OCI-LY7 (cell line): Measurements from ENCODE around the gene RIPOR1. TPM values are rescaled to one million over a fixed set of nuclear protein-coding genes. Genes with fewer than 3 reads are reported as not detected.

Experiments
- BruUV-seq: library from RNA; stranded (reverse); fragments of 400-500 nt; replicated peaks from 2 replicates; lab custom pipeline; 2021; lab: Mats Ljungman, UMichigan
- CTCF ChIA-PET: fragments of 300-600 bp; sonication (Branson Sonifier 250); formaldehyde crosslinking; loops from one replicate; lab custom pipeline; 2022; ENCODE audit warnings: antibody characterized with exemption; ENCODE audit not compliant: unreplicated experiment; lab: Charles Lee
- POLR2A ChIA-PET: fragments of 300-600 bp; sonication (Branson Sonifier 250); formaldehyde crosslinking; loops from one replicate; lab custom pipeline; 2022; ENCODE audit warnings: antibody characterized with exemption; lab: Charles Lee
- DNase-seq: peaks from one replicate; pipeline ENCODE4 v3.0.0-alpha.2; 2015; ENCODE audit warnings: low spot score
- H2AFZ ChIP-seq: fragments of 200-600 bp; sonication (generic), shearing (Covaris generic); 2 replicates; pipeline ENCODE4 v1.6.1; 2014; ENCODE audit warnings: mild to moderate bottlenecking, antibody characterized with exemption, low read length, moderate library complexity
- H3K27ac ChIP-seq: fragments of 200-600 bp; sonication (generic); 2 replicates; pipeline ENCODE4 v1.5.1; 2014; ENCODE audit warnings: mixed run types, low read depth, mild to moderate bottlenecking, moderate library complexity, low read length, inconsistent platforms; ENCODE audit not compliant: poor library complexity, severe bottlenecking
- H3K36me3 ChIP-seq: fragments of 200-600 bp; sonication (generic); 2 replicates; pipeline ENCODE4 v1.6.1; 2014; ENCODE audit warnings: mild to moderate bottlenecking, antibody characterized with exemption, low read length, moderate library complexity, mixed read lengths; ENCODE audit not compliant: insufficient read depth
- H3K4me1 ChIP-seq: fragments of 200-600 bp; sonication (generic); 2 replicates; pipeline ENCODE4 v1.5.1; 2014; ENCODE audit warnings: mild to moderate bottlenecking, low read length; ENCODE audit not compliant: insufficient read depth, poor library complexity, severe bottlenecking
- H3K4me2 ChIP-seq: fragments of 200-600 bp; sonication (generic); 2 replicates; pipeline ENCODE4 v1.6.1; 2014; ENCODE audit warnings: mild to moderate bottlenecking, low read length
- H3K4me3 ChIP-seq: fragments of 200-600 bp; sonication (generic); 2 replicates; pipeline ENCODE4 v1.5.1; 2014; ENCODE audit warnings: mild to moderate bottlenecking, low read depth, low read length; ENCODE audit not compliant: poor library complexity, severe bottlenecking
- H3K79me2 ChIP-seq: fragments of 200-600 bp; sonication (generic); 2 replicates; pipeline ENCODE4 v1.6.1; 2016; ENCODE audit warnings: low read depth, mild to moderate bottlenecking, low read length, moderate library complexity, mixed read lengths; ENCODE audit not compliant: insufficient read depth
- H3K9me2 ChIP-seq: fragments of 200-600 bp; sonication (generic); 2 replicates; pipeline ENCODE4 v1.6.1; 2016; ENCODE audit warnings: mild to moderate bottlenecking, low read length, mixed read lengths; ENCODE audit not compliant: insufficient read depth
- H3K9me3 ChIP-seq: fragments of 200-600 bp; sonication (generic); 2 replicates; pipeline ENCODE4 v1.6.1; 2014; ENCODE audit warnings: mild to moderate bottlenecking, mixed run types, low read length, mixed read lengths
- H4K20me1 ChIP-seq: fragments of 200-600 bp; sonication (generic); 2 replicates; pipeline ENCODE4 v1.6.1; 2014; ENCODE audit warnings: mild to moderate bottlenecking, antibody characterized with exemption, low read length, moderate library complexity, mixed read lengths; ENCODE audit not compliant: insufficient read depth
- EZH2phosphoT487 ChIP-seq: fragments of 200-600 bp; sonication (generic); IDR thresholded peaks from 2 replicates; pipeline ENCODE4 v1.6.1; 2018; ENCODE audit warnings: low read depth, borderline replicate concordance, mild to moderate bottlenecking, mixed run types, antibody characterized with exemption, low read length, moderate library complexity, mixed read lengths
- intact Hi-C: fragments of 100-400 bp; cut with micrococcal nuclease; formaldehyde crosslinking; loops from one replicate; pipeline ENCODE4 v1.10.0; 2022; ENCODE audit not compliant: unreplicated experiment
- total RNA-seq, 2 experiments: library from RNA; depleted of rRNA in 1 of 2; stranded (reverse); fragments of >200 nt in 1 of 2; shearing (Covaris generic) in 1 of 2; gene quantifications; 2 replicates each; pipeline ENCODE4 v1.2.3, GENCODE V29; 2014 to 2022
- TF ChIP-seq, protein P1 (sequence below): fragments of 200-600 bp; sonication (generic); conservative IDR thresholded peaks from 2 replicates; pipeline ENCODE4 v1.5.1; 2014; ENCODE audit warnings: mild to moderate bottlenecking, antibody characterized with exemption, low read length, moderate library complexity, mixed read lengths

The RIPOR1 gene
- total RNA-seq, 2 experiments from 2014 or later = 9.7 to 40.2 TPM

DNA sequence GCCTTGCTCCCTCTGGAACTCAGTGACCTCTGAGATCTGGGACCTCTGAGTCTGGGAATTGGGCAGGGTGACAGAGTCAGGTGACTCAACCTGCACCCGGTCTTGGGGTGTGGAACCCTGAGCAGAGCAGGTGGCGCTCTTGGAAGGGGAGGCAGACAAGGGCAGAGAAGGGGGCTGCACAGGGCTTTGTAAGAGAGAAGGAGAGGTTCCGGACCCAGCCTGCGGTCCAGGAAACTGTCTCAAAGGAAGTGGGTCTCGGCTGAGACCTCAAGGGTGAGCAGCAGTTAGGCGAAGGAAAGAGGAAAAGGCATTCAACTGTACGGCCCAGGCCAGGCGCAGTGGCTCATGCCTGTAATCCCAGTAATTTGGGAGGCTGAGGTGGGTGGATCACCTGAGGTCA lies 10.0 kb upstream of the RIPOR1 start:
- Histone ChIP-seq H3K9me3 (no peaks in the 10 kb centered on the region), H3K27ac (peak overlapping the region; percentile 91), H2AFZ (peak overlapping the region; percentile 12; the same call in 1 of the 2 replicates), H3K4me3 (peak overlapping the region; percentile 61), H3K9me2 (no peaks in the 10 kb centered on the region), H3K79me2 (no peaks in the 10 kb centered on the region), H3K36me3 (no peaks in the 10 kb centered on the region), H4K20me1 (no peaks in the 10 kb centered on the region), H3K4me1 (peaks cover 74% of the 10 kb centered on the region), H3K4me2 (peak overlapping the region; percentile 85)
- POLR2A ChIA-PET = interaction anchor here (0.7 kb wide), 1 partner anchor 480 kb away, joined by 3 read pairs; no protein-coding TSS in a partner anchor
- no peak for TF ChIP-seq EZH2phosphoT487
- TF ChIP-seq, protein P1, sequence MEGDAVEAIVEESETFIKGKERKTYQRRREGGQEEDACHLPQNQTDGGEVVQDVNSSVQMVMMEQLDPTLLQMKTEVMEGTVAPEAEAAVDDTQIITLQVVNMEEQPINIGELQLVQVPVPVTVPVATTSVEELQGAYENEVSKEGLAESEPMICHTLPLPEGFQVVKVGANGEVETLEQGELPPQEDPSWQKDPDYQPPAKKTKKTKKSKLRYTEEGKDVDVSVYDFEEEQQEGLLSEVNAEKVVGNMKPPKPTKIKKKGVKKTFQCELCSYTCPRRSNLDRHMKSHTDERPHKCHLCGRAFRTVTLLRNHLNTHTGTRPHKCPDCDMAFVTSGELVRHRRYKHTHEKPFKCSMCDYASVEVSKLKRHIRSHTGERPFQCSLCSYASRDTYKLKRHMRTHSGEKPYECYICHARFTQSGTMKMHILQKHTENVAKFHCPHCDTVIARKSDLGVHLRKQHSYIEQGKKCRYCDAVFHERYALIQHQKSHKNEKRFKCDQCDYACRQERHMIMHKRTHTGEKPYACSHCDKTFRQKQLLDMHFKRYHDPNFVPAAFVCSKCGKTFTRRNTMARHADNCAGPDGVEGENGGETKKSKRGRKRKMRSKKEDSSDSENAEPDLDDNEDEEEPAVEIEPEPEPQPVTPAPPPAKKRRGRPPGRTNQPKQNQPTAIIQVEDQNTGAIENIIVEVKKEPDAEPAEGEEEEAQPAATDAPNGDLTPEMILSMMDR = peak; percentile 44
- CTCF ChIA-PET = no interaction called here
- DNase-seq = peak; percentile 63
- BruUV-seq = no TSS peak
- intact Hi-C loops = loop anchor here (1.0 kb wide), 1 partner anchor 37 kb away; the partner anchor contains the start of gene ATP6V0D1

- H3K79me2 ChIP-seq = no peaks in the 10 kb centered on the region
- intact Hi-C loops = no loop called here
- no peaks in the 10 kb centered on the region for H3K9me3 ChIP-seq
- TF ChIP-seq, protein P1 = no peak
- TF ChIP-seq EZH2phosphoT487 = no peak
- DNase-seq = no peak
- H2AFZ ChIP-seq = no peak overlapping the region
- H3K4me2 ChIP-seq = peak overlapping the region; percentile 85
- peak overlapping the region; percentile 61 for H3K4me3 ChIP-seq
- CTCF ChIA-PET = no interaction called here
- no TSS peak for BruUV-seq
- no peaks in the 10 kb centered on the region for H4K20me1 ChIP-seq
- peaks cover 68% of the 10 kb centered on the region for H3K4me1 ChIP-seq
- peak overlapping the region; percentile 91 for H3K27ac ChIP-seq
- no peaks in the 10 kb centered on the region for H3K9me2 ChIP-seq
- no peaks in the 10 kb centered on the region for H3K36me3 ChIP-seq
- POLR2A ChIA-PET = no interaction called here
Observed at GRCh38 chr16:67519242-67519641, 9.4 kb upstream of the RIPOR1 start.
